Stimulated activated naive B cell treated with anti-CD40 and anti-IgM and Interleukin-4, amounts not matched to agents 10 μg/mL and 1 μg/mL and 100 μg/mL, for 72 hours (primary cell): Measurements from ENCODE around the gene PRCC.

ENCODE experiments used
- ATAC-seq, 2 donors: fragments of 150-1000 bp; cut with Tn5 transposase; replicated peaks; 2 replicates each; pipeline ENCODE4 v1.10.0; 2021; ENCODE audit warnings: moderate library complexity in 1 of 2
- DNase-seq: peaks from one replicate; pipeline ENCODE4 v3.0.0; 2021
- H3K27ac Mint-ChIP-seq: one replicate; pipeline ENCODE4 v1.8.0; 2022; ENCODE audit warnings: mild to moderate bottlenecking, mixed read lengths
- H3K27me3 Mint-ChIP-seq, 2 donors: one replicate each; pipeline ENCODE4 v1.8.0; 2022; ENCODE audit warnings: mixed read lengths in 2 of 2
- H3K36me3 Mint-ChIP-seq, 2 donors: one replicate each; pipeline ENCODE4 v1.8.0; 2022; ENCODE audit warnings: mixed read lengths in 2 of 2, mild to moderate bottlenecking in 1 of 2
- H3K4me1 Mint-ChIP-seq, 2 donors: one replicate each; pipeline ENCODE4 v1.8.0; 2022; ENCODE audit warnings: mixed read lengths in 2 of 2, mild to moderate bottlenecking in 1 of 2
- H3K4me3 Mint-ChIP-seq, 2 donors: one replicate each; pipeline ENCODE4 v1.8.0; 2022; ENCODE audit warnings: mild to moderate bottlenecking in 2 of 2, mixed read lengths in 2 of 2, moderate library complexity in 1 of 2
- H3K9me3 Mint-ChIP-seq, 2 donors: one replicate each; pipeline ENCODE4 v1.8.0; 2022; ENCODE audit warnings: mixed read lengths in 2 of 2, mild to moderate bottlenecking in 1 of 2

PRCC gene

DNA sequence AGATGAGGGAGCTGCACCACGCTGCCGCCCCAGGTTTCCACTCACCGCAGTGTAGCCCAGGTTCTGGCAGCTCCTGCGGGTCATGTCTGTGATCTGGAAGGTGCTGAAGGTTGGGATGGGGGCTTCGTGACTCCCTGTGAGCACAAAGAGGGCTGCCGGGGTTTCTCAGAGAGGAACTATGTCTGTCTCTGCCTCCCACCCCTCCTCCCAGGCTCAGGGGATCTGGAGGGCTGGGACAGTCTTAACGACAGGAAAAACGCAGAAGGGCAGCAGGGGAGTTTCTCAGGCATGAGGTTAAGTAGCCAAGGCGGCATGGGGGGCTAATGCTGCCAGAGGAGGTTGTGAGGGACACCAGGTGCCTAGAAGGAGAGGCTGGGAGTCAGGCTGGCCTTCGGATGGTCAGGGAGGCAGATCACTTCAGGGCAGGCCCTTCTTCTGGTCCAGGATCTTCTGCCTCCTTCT lies 48.7 kb downstream of the PRCC start:
- Mint-ChIP-seq H3K27me3 (peaks cover 18 to 31% of the 10 kb centered on the region in 2 donors), H3K4me3 (peak overlapping the region; percentile 68 to 76), H3K36me3 (peaks cover 17 to 22% of the 10 kb centered on the region in 2 donors), H3K9me3 (peaks cover 0 to 1% of the 10 kb centered on the region in 2 donors), H3K27ac (peak overlapping the region; percentile 94), H3K4me1 (peaks cover 26 to 39% of the 10 kb centered on the region in 2 donors)
- ATAC-seq (no peak), DNase-seq (no peak)

DNA sequence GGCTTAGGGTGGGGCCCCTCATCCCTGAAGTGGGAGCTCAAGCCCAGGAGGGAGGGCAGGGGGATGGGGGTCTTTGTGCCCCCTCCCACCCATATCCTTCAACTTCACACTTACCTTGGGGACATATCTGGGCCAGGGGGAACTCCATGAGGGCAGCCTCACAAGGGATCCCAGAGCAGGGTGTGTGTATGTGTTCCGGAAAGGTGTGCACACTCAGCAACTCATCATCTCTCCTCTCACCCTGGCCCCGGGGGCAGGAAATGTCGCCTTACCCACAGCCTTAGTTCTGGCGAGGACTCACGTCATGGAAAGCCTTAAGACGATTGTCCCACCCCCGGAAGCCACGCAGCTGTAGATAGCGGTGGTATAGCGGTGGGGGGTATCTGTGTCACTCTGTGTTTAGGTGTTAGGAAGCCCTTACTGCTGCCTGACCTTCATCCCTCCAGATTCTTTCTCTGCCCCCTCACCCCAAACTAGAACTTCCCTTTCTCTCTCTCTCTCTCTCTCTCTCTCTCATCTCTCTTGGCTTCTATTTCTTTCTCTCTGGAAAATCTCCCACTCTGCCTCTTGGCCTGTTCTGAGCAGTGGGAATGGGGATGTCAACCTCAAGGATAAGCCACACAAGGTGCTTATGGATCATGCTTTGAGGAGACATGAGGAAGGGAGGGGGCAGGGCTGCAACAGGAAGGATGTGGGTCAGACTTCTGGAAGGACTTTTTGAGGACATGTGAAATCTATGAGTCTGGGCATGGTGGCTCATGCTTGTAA lies 49.4 kb downstream of the PRCC start, which contains the start of gene SH2D2A:
TSS of gene SH2D2A (minus strand) at position 288 of the 768 bp plus-strand sequence. CDS start at position 148, 140 bp downstream.
- DNase-seq: peak; percentile 68
- H3K4me1 Mint-ChIP-seq: peaks cover 26 to 39% of the 10 kb centered on the region in 2 donors
- H3K27me3 Mint-ChIP-seq: peaks cover 11 to 36% of the 10 kb centered on the region in 2 donors
- H3K9me3 Mint-ChIP-seq: peaks cover 0 to 1% of the 10 kb centered on the region in 2 donors
- peaks cover 14% of the 10 kb centered on the region in 2 donors for H3K36me3 Mint-ChIP-seq
- peak within 1 kb of the TSS; percentile 94 for H3K27ac Mint-ChIP-seq
- H3K4me3 Mint-ChIP-seq: peak within 1 kb of the TSS; percentile 68 to 76
- ATAC-seq: peak; percentile 95

DNA sequence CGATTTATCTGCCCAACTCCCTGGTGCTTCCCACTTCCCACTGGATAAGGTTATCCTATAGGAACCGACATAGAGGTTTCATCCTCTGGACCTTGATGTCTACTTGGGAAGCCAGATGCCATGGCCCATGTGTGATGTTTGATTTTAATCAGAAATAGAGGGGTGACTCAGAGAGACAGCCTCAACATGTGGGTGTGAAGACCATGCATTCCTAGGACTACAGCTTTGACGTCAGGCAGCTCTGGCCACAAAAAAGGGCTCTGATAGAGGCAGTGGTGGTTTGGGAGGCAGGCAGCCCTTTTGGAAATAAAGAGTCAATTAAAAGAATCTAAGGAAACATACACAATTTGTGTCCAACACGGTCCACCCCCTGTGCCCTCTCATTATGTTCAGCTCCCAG lies 54.5 kb downstream of the PRCC start:
- no peak for DNase-seq
- Mint-ChIP-seq H3K4me1 (peaks cover 3 to 4% of the 10 kb centered on the region in 2 donors), H3K36me3 (no peaks in the 10 kb centered on the region), H3K4me3 (no peak overlapping the region), H3K27ac (no peak overlapping the region), H3K27me3 (peaks cover 21 to 39% of the 10 kb centered on the region in 2 donors), H3K9me3 (peaks cover 0 to 1% of the 10 kb centered on the region in 2 donors)
- ATAC-seq: no peak

DNA sequence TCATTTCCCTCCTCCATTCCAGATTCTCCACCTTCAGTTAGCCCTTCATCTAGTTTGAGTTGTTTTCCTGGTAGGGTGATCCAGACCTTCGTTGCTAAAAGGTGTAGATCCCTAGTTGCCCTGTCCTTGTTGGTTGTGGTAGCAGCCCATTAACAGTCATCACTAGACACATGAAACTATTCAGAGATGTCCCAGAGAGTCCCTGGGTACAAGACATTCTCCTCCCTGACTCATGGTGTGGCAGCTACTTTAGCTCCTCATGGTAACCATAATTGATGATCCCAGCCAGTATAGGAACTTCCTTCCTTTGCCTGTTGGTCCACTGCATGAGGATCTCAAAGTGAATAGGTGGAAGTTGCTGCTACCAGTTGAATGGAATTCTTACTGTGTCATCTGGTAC lies 55.3 kb downstream of the PRCC start:
- Mint-ChIP-seq H3K9me3 (peaks cover 0 to 1% of the 10 kb centered on the region in 2 donors), H3K36me3 (no peaks in the 10 kb centered on the region), H3K27me3 (peaks cover 21 to 39% of the 10 kb centered on the region in 2 donors), H3K4me1 (no peaks in the 10 kb centered on the region), H3K4me3 (no peak overlapping the region), H3K27ac (no peak overlapping the region)
- DNase-seq: no peak
- ATAC-seq: no peak

DNA sequence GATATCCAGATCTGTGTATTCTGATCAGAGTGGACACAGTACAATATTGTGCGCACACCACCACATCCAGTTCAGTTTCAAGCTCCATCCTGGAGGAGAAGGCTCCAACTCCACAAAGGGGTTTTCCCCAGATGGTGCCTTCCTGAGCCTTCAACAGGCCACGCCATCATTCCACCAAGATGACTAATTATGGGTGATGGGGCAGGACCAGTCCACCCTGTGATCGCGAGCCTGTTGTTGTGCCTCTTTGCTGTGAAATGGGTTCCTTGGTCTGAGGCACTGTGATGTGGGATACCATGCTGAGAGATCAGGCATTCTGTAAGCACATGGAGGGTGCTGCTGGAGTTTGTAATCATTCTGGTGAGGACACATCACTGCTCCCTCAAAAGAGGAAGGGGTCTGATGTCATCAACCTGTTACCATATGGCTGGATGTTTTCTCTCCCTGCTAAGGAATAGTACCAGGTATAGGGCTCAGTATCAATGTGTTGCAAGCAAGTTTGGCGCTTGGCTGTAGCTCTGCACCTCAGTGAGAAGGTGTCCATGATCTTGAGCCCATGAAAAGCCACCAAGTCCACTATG lies 56.0 kb downstream of the PRCC start:
- DNase-seq (no peak), ATAC-seq (no peak)
- peaks cover 0 to 1% of the 10 kb centered on the region in 2 donors for H3K9me3 Mint-ChIP-seq
- no peak overlapping the region for H3K27ac Mint-ChIP-seq
- H3K4me1 Mint-ChIP-seq: no peaks in the 10 kb centered on the region
- no peak overlapping the region for H3K4me3 Mint-ChIP-seq
- H3K36me3 Mint-ChIP-seq: no peaks in the 10 kb centered on the region
- peaks cover 23 to 43% of the 10 kb centered on the region in 2 donors for H3K27me3 Mint-ChIP-seq

DNA sequence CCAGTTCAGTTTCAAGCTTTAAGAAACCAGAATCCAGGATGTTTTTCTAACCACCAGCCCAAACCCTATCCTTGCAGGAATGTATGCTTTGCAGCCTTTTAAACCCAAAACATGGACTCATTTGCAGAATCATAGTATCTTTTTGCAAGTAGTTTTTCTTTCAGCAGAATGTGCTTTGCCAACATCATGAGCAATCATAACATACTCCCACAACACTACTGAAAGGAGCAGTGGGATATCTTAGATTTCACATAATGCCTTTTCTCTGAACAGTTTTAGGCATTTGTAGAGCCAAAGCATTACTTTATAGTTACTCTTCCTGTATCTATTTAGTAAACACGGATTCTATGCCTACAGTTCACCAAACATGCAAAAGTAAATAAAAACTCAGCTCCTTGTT lies 59.3 kb downstream of the PRCC start:
- H3K9me3 Mint-ChIP-seq: no peaks in the 10 kb centered on the region
- H3K4me3 Mint-ChIP-seq: no peak overlapping the region
- DNase-seq: no peak
- H3K36me3 Mint-ChIP-seq: no peaks in the 10 kb centered on the region
- peaks cover 28 to 54% of the 10 kb centered on the region in 2 donors for H3K27me3 Mint-ChIP-seq
- no peak for ATAC-seq
- H3K27ac Mint-ChIP-seq: no peak overlapping the region
- H3K4me1 Mint-ChIP-seq: no peaks in the 10 kb centered on the region

DNA sequence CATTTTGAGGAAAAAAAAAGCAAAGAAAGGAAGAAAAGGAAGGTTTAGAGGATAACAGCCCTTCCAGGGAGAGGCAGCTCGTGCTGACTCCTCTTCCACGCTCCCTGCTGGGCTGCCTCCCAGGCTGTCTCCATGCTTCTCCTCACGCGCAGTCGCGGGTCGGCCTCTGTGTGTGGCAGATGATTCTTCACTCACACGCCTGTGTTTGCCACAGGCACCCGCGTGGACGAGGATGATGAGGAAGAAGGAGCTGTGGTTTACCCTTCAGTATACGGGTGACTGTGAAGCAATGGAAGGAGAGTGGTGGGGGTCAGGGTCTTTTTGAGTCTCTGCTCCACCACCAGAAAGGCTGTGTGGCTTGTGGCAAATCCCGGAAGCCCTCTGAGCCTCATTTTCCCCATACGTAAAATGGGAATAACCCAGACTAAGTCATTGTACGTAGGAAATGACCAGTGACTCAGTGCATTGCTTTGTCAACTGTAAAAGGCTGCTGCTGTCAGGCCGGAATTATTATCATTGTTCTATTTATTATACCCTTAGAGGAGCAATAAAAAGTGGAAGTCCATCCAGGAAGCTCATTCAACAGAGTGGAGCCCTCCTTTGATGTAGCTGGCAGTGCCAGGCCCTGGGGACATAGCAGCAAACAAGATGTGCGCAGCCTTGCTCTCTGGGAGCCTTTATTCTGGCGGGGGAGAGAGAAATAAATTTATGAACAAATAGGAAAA lies 61.2 kb downstream of the PRCC start:
- H3K36me3 Mint-ChIP-seq: no peaks in the 10 kb centered on the region
- H3K4me1 Mint-ChIP-seq: no peaks in the 10 kb centered on the region
- no peak overlapping the region for H3K4me3 Mint-ChIP-seq
- no peaks in the 10 kb centered on the region for H3K9me3 Mint-ChIP-seq
- DNase-seq (no peak), ATAC-seq (no peak)
- no peak overlapping the region for H3K27ac Mint-ChIP-seq
- H3K27me3 Mint-ChIP-seq: peaks cover 30 to 62% of the 10 kb centered on the region in 2 donors

DNA sequence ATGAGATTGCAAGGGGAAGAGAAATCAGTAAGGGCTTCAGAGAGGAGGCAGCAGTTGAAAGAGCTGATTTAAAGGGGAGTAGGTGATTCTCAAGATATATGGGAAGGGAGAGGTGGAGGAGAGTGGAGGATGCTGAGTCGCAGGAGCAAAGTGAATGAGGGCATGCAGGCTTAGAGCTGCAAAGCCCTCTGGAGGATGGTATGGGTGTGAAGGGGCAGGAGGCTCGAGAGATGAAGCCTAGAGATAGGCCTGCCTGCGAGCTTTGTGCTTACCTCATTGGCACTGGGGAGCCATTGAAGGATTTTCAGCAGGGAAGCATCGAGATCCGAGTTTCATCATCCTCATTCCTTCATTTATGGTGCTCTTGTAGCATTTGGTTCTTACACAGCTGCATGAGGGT lies 65.1 kb downstream of the PRCC start:
- Mint-ChIP-seq H3K4me1 (peaks cover 4 to 6% of the 10 kb centered on the region in 2 donors), H3K36me3 (no peaks in the 10 kb centered on the region), H3K27ac (no peak overlapping the region), H3K9me3 (no peaks in the 10 kb centered on the region), H3K4me3 (no peak overlapping the region), H3K27me3 (peaks cover 51 to 81% of the 10 kb centered on the region in 2 donors)
- DNase-seq (no peak), ATAC-seq (no peak)

DNA sequence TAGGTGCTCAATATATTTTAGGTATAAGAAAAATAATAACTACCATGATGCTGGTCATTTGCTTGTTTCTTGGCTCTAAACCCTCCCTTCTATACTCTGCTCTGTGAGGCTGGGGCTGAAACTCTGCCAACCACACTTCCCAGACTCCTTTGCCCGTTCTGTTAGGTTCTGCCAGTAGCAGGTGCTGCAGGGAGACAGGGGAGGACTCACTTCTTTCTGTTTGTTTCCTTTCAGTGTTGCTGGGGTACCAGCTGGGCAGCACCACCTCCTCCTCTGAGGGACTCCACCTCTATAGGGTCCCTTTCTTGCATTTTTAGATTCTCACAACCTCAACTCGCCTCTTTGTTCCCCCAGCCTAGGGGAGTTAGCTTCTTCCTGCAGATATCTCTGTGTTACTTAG lies 66.3 kb downstream of the PRCC start:
- no peaks in the 10 kb centered on the region for H3K36me3 Mint-ChIP-seq
- peaks cover 4 to 6% of the 10 kb centered on the region in 2 donors for H3K4me1 Mint-ChIP-seq
- ATAC-seq (no peak), DNase-seq (no peak)
- H3K9me3 Mint-ChIP-seq: no peaks in the 10 kb centered on the region
- no peak overlapping the region for H3K4me3 Mint-ChIP-seq
- no peak overlapping the region for H3K27ac Mint-ChIP-seq
- peaks cover 49 to 76% of the 10 kb centered on the region in 2 donors for H3K27me3 Mint-ChIP-seq

DNA sequence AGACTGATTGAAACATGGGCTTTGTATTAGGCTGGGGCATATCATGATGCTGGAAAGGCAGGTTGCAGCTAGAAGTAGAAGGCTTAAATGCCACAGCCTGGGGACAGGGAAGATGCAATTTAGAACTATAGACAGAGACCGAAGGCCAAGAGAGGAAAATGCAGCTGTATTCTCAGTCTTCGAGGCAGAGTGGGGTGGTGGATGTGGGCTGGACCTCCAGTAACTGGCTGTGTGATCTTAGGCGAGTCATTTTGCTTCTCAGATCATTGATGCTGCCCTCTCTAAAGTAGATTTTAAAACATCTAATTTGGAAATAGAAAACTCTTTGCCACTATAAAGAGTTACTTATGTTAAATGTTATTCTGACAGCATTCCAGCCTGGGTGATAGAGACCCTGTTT lies 67.0 kb downstream of the PRCC start:
- DNase-seq (no peak), ATAC-seq (no peak)
- Mint-ChIP-seq H3K27ac (no peak overlapping the region), H3K36me3 (no peaks in the 10 kb centered on the region), H3K4me3 (no peak overlapping the region), H3K4me1 (peaks cover 6 to 9% of the 10 kb centered on the region in 2 donors), H3K9me3 (no peaks in the 10 kb centered on the region), H3K27me3 (peaks cover 54 to 75% of the 10 kb centered on the region in 2 donors)

DNA sequence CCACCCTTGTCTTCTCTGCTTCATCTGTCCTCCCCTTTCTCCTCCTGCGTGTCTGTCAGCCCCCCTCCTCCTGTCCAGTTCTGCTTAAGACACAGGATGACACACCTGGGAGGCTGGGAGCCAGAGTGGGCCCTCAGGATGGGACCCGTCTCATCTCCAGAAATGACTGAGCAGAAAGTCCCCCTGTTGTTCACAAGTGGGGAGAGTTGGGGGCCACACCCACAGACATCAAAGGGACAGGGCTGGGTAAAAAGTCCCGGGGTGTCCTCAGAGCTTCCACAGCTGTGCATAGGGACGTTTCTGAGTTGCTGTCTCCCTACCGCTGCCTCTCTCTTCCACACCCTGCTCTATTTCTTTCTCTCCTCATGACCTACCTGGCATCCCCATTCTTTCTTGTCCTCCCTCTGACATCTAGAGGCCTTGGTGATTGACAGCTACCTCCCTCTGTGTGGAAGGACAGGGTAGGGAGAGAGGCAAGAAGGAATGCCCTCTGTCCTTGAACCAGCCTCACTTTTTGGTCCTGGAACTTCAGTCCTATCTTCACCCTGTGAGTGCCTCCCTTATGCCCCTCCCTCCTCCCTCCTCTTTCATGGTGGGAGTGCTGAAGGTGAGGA lies 68.8 kb downstream of the PRCC start:
- Mint-ChIP-seq H3K27ac (no peak overlapping the region), H3K9me3 (no peaks in the 10 kb centered on the region), H3K4me1 (peaks cover 6 to 12% of the 10 kb centered on the region in 2 donors), H3K36me3 (no peaks in the 10 kb centered on the region), H3K27me3 (peaks cover 67 to 78% of the 10 kb centered on the region in 2 donors), H3K4me3 (no peak overlapping the region)
- ATAC-seq (peak in 1 of 2 donors; percentile 68), DNase-seq (no peak)

DNA sequence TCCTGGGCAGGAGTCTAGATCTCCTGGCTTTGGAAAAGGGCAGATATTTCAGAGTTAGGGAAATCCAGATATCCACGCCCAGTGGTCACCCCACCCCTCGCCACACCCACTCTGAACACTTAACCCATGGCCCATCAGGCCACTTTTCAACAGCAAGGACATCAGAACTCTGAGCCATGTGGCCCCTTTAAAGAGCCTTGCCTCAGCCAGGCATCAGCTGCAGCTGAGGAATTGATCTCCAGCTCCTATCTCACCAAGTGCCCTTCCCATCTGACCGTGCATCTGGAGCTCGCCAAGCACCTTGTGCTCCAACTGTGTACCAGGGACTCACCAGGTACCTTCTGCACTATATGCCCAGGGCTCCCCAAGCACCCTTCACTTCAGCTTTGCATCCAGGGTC lies 69.6 kb downstream of the PRCC start:
- H3K4me3 Mint-ChIP-seq: no peak overlapping the region
- H3K4me1 Mint-ChIP-seq: peaks cover 6 to 12% of the 10 kb centered on the region in 2 donors
- H3K27me3 Mint-ChIP-seq: peaks cover 69 to 75% of the 10 kb centered on the region in 2 donors
- no peak for ATAC-seq
- H3K9me3 Mint-ChIP-seq: no peaks in the 10 kb centered on the region
- DNase-seq: no peak
- H3K27ac Mint-ChIP-seq: no peak overlapping the region
- H3K36me3 Mint-ChIP-seq: no peaks in the 10 kb centered on the region

DNA sequence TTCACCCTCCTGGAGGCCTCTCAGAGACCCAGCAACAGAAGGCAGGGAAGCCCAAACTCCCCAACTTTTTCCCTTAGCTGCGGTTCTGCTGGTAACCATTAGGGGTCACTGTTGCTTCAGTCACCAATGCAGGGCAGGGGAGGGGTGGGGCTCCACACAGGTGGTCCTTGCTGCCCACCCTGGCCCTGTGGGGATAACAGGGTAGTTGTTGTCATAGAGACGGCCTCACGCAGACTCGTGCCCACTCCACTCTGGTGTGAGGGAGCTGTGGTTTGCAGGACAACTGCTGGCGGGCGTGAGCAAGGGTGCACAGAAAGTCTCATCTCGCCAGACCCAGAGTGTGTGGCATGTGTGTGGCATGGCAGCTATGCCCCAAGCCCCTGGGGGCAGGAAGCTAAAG lies 71.6 kb downstream of the PRCC start:
- peaks cover 76 to 78% of the 10 kb centered on the region in 2 donors for H3K27me3 Mint-ChIP-seq
- H3K27ac Mint-ChIP-seq: no peak overlapping the region
- peak; percentile 54 to 59 for ATAC-seq
- no peaks in the 10 kb centered on the region for H3K9me3 Mint-ChIP-seq
- DNase-seq: no peak
- peaks cover 6 to 14% of the 10 kb centered on the region in 2 donors for H3K4me1 Mint-ChIP-seq
- H3K4me3 Mint-ChIP-seq: no peak overlapping the region
- H3K36me3 Mint-ChIP-seq: no peaks in the 10 kb centered on the region
